T-helper 1 cell (primary cell): ENCODE results near the gene FAU.
"Not testable (repeated sequence)": the region's sequence is repeated elsewhere in the genome, so short reads cannot be mapped to it uniquely, and the experiment has no call there.

Experiments used
- DNase-seq, 5 donors: peaks; one replicate each; pipeline ENCODE4 v3.0.0-alpha.2; 2012 to 2020

The FAU gene

DNA sequence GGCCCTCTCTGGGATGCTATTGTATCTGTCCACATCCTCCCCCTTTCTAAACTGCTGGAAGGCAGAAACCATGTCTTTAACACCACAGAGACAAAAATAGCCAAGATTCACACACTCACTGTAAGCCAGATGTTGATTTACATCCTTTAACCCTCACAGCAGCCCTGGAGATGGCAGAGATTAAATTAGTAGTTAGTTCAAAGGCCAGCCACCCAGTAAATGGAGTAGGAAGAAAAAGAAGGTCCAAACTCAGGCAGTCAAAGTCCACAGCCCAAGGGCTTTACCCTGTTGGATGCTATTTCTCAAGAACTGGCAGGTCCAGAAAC is 2.3 kb downstream of the FAU start:
- no peak for DNase-seq

DNA sequence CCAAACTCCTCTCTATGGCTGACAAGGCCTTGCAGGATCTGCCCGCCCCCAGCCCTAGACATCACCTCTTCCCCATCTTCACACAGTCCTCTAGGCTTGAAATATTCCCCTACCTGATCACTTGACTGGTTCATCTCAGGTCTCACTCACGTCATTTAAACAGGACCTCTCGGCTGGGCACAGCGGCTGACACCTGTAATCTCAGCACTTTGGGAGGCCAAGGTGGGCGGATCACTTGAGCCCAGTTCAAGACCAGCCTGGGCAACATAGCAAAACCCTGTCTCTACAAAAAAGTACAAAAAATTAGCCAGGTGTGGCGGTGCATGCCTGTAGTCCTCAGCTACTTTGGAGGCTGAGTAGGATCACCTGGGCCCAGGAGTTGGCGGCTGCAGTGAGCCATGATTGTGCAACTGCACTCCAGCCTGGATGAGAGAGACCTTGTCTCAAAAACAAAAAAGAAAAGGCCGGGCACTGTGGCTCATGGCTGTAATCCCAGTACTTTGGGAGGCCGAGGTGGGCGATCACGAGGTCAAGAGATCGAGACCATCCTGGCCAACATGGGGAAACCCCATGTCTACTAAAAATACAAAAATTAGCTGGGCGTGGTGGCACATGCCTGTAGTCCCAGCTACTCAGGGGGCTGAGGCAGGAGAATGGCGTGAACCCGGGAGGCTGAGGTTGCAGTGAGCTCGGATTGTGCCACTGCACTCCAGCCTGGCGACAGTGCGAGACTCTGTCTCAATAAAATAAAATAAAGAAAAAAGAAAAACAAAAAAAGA is 2.9 kb downstream of the FAU start:
- not testable (repeated sequence) for DNase-seq

DNA sequence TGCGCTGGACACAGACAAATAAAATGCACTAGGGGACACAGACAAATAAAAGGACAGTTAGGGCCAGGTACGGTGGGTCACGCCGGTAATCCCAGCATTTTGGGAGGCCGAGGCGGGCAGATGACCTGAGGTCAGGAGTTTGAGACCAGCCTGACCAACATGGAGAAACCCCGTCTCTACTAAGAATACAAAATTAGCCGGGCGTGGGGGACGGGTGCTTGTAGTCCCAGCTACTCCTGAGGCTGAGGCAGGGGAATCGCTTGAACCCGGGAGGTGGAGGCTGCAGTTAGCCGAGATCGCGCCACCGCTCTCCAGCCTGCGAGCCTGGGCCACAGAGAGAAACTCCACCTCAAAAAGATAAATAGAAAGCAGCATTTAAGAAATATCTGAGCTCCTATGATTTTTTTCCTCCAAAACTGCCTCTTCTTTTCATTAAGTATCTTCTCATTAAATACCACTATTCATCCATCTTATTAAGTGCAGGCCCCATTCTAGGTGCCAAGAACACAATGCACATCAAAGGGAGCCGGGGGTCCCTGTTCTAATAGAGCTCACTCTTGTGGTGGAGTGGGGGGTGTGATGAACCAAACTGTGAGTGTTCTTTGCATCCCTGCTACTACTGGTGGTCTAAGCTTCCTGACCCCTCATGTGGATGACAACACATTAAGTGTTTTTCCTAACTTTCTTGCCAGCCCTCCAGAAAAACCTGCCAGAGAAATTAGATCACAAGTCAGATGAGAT is 3.7 kb downstream of the FAU start:
- DNase-seq: no peak

DNA sequence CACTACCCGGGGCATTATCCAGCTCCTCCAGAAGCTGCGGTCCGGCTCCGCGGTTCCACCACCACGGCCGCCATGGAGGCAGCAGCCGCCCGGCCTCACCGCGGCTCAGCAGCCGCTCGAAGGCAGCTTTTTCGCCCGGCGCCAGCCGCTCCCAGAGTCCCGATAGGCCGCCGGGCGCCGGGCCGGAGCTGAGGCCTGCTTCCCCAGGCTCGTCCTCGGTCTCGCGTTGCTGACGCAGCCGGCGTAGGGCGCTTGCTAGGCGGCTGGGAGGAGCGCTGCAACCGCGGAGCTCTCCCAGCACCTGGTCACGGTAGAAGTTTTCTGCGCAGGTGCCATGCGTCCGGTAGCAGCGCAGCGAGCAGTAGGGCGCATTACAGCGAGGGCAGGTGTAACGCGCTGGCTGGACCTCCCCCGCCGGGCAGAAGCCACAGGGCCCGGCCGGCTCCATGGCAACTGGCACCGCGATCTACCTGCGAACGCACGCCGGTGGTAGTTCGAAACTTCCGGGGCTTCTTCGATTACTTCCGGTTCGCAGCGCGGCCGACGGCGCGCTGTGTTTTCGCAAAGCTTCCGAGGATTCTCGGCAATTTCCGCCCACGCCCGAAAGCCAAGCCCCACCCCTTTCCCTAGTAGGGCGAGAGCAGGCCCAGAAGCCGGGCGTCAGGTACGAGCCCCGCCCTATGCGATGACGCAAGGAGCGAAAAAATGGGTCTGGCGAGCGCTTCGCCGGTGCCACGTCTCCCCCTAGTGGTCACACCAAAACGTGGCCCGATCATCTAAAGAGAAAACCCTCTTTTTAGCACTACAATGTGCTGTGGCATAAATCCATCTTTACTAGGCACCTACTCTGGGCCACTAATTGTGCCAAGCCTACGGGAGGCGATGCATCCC is 4.5 kb downstream of the FAU start, which contains the start of gene ZNHIT2:
ZNHIT2 (minus strand) TSS at position 496 of the 891 bp plus-strand sequence; CDS start at position 448, 48 bp downstream.
- DNase-seq: peak; percentile 99 to 100 (median 99)

DNA sequence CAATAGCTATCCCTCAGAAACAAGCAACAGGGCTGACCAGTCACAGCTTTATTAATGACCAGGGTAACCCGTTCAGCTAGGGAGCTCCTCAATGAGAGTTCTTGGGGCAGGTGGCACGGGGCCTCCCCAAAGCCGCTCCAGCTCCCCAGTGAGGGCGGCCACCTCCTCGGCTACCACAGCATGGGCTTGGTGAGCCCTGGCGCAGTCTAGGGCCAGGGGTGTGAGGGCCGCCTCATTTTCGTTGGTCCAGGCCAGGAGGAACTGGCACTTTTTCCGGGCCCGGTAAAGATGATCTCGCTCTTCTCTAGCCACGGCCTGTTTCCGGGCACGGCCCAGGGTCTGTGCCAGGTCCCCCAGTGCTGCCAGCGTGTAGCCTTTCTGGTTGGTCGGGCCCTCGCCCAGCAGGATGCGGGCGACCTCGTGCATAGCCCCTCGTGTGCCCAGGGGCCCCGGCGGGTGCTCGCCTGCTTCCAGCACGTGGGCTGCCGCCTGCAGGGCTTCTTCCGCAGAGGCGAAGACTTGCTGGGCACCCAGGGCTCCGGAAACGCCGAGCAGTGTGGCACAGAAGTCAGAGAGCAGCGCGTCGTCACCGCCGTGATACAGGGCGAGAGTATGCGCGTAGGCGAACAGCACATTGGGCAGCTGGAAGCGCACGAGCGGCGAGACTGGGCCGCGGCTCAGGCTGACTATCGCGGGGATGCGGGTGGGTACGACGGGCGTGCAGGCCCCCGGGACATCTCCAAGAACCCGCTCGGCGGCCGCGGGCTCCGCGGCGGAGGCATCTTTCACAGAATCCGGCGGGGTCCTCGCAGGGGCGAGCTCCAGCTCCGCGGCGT is 5.3 kb downstream of the FAU start:
- peak in 2 of 5 donors; percentile 55 to 76 for DNase-seq

DNA sequence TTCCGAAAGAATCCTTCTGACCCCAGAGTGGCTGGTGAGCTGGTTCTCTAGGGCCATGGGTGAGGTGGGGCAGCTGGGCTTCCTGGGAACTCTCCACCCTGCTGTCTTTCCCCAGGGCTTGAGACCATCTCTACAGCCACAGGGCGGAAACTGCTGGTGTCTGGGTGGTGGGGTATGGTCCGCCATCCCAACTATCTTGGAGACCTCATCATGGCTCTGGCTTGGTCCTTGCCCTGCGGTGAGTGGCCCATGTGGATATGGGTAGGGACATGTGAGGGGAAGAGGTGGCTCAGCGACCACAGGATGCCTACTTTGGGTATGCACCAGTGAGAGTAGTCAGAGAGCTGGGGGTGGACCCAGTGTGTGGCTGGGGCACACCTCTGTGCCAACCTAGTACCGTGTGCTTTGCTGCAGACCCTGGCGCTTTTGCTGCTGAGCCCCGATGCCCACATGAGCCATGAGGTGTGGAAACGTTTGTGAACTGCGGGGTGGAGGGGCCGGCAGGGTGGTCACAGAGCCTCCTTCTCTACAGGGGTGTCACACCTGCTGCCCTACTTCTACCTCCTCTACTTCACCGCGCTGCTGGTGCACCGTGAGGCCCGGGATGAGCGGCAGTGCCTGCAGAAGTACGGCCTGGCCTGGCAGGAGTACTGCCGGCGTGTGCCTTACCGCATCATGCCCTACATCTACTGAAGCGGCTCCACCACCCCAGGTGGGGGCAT is 6.4 kb downstream of the FAU start:
- no peak for DNase-seq

DNA sequence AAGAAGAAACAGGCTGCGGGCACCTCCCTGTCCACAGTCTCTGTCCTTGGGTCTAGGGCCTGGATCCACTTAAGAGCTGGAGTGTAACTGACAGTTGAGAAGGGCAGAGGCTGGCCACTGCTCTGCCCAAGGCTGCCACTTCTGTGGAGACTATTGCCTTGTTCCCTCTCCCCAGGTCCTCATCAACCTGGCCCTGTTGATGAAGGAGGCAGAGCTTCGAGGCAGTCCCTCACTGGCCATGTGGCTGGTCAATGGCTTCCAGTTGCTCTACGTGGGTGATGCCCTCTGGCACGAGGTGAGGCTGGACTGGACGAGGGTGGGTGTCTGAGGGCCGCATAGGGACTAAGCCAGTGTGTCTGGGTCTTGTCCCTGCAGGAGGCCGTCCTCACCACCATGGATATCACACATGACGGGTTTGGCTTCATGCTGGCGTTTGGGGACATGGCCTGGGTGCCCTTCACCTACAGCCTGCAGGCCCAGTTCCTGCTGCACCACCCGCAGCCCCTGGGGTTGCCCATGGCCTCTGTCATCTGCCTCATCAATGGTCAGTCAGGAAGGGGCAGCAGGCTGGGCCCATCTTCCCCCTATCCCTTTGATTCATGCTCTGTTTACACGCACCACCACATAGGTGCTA is 7.3 kb downstream of the FAU start:
- DNase-seq: no peak

DNA sequence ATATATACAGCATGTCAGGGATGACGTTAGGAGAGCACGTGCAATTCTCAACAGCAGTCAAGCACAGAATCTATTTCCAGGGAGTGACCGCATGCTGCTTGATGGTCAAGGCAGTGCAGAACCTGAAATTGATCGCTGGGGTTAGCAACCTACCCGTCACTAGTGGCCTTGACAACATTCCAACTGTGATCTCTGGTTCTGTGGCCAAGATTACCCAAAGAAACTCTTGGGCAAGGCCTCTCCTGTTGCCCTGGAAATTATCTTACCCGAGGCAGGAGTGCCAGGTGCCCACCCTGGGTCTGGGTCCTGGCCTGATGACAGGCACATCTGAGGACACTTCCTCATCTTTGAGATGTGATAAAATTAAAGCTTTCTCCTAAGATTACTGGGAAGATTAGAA is 8.1 kb downstream of the FAU start:
- DNase-seq: no peak

DNA sequence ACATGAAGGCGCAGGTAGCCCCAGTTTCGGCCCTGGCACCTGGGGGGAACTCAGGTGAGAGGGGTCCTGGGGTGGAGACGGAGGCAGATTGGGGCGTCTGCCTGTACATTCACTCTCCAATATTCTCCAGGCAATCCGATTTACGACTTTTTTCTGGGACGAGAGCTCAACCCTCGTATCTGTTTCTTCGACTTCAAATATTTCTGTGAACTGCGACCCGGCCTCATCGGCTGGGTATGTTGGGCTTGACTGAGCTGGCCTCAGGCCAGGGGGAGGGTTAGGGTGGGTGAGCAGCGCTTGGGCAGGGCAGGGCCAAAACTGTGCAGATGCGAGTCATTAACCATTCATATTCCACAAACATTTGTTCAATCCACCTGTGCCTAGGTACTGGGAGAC is 8.6 kb downstream of the FAU start:
- DNase-seq: no peak

DNA sequence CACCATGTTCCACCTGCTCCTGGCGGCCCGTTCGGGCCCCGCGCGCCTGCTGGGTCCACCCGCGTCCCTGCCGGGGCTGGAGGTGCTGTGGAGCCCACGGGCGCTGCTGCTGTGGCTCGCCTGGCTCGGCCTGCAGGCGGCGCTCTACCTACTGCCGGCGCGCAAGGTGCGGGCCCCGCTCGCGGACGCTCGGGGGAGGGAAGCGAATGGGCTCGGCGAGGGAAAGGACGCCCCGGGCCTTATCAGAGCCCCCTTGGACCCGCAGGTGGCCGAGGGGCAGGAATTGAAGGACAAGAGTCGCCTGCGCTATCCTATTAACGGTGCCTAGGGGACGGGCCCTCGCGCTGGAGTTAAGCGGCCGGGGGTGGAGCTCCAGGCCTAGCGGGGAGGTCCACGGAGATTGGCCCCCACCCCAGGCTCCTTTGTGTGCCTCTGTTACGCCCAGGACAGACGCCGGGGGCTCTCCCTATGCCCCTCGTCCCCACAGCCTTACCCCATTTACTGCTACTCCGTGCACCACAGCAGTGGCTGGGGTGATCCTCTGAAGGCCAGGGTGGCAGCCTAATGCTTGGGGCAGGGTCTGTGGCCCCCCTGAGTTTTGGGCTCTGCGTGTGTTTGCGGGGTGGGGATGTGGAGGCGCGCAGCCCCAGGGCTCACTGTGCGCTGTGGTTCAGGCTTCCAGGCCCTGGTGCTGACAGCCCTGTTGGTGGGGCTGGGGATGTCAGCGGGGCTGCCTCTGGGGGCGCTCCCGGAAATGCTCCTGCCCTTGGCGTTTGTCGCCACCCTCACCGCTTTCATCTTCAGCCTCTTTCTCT is 9.2 kb downstream of the FAU start:
- peak; percentile 53 to 78 (median 70) for DNase-seq

DNA sequence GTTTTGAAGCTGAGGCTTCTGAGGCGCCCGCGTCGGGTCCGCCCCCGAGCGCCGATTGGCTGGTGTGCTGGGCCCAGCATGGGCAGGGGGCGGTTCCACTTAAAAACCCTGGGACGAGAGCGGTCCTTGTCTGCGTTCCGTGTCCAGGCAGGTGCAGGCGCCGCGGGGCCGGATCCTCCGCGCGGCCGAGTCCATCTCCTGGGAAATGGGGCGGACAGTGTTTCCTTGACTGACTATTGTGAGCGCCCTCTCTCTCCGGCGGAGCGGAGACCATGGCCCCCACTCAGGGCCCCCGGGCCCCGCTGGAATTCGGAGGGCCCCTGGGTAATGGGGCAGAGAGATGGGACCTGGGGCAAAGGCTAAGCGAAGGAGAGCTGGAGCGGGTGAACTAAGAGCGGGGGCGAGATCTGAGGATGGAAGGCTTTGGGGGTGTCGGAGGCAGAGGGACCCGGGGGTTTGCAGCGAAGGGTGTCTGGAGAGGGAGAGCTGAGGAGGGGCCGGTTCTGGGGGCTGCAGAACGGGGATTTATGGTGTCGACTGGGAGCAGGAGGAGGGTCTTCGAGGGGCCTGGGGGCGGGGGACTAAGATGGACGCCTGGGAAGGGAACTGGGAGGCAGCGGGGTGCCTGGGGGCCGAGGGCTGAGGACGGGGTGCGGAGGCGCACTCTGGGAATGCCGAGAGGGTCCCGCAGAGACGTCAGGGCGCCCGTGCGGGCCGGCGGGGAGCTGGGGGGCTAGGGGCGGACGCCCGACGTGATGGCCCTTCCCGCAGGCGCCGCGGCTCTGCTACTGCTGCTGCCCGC is 10.0 kb downstream of the FAU start, which contains the start of gene TM7SF2:
TM7SF2 (plus strand) TSS at position 129 of the 802 bp plus-strand sequence; CDS start at position 273, 144 bp downstream.
- peak; percentile 92 to 95 (median 93) for DNase-seq

DNA sequence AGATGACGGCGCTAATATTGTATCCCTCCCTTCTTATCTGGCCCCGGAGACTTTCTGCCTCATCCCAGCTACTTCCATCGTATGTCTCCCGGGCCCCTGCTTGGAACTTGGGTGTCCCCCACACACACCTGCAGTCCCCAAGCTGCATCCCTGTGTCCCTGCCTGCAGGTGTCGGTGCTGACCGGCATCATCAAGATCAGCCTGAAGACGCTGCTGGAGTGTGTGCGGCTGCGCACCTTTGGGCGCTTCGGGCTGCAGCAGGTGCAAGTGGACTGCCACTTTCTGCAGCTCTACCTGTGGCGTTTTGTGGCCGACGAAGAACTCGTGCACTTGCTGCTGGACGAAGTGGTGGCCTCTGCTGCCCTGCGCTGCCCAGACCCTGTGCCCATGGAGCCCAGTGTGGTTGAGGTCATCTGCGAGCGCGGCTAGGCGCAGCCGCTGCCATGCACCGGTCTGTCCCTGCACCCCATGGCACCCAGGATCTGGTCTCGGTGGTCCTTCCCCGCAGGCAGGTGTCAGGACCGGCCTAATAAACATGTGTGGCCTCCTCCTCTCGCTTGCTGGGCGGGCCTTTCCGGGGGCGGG is 10.7 kb downstream of the FAU start:
- no peak for DNase-seq

DNA sequence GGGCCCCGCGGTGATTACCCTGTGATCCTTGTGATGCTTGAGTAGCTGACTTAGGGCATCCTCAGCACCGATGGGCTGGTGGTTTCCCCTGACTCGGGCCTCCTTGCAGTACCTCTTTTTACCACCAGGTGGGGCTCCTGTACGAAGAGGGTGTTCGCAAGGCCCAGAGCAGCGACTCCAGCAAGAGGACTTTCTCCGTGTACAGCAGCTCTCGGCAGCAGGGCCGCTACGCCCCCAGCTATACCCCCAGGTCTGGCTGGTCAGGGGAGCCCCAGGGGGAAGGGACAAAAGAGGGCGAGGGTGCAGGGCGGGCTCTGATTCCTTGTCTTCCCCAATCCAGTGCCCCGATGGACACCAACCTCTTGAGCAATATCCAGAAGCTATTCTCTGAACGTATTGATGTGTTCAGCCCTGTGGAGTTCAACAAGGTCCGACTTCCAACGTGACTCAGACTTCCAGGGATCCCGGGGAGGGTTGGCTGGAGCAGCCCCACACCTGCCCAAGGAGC is 11.5 kb downstream of the FAU start:
- peak; percentile 80 to 96 (median 85) for DNase-seq

DNA sequence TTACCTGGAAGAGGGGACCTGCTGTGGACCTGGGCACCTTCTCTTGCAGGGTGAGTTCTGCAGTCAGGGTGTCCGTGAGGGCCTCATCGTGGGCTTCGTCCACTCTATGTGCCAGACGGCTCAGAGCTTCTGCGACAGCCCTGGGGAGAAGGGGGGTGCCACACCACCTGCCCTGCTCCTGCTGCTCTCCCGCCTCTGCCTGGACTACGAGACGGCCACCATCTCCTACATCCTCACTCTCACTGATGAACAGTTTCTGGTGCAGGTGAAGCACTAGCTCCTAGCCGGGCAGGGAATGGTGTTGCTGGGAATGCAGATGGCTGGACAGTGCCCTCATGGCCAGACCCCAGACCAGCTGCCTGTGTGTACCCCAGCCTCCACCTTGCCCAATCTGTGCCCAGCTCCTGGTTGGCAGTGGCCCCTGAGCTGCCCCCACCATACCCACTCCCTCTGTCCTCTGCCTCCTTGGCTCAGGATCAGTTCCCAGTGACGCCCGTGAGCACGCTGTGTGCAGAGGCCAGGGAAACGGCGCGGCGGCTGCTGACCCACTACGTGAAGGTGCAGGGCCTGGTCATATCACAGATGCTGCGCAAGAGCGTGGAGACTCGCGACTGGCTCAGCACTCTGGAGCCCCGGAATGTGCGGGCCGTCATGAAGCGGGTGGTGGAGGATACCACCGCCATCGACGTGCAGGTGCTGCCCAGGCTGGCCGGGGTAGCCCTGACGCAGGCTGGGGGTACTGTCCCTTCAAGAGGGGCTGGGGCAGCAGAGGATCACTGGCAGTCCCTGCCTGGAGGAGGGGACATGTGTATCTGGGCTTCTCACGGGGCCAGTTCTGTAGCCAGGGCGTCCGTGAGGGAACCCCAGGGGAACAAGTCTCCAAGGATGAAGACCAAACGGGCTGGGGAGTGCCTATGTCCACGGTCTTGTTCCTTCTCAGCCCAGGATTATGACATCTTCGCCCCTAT is 12.4 kb downstream of the FAU start:
- DNase-seq: no peak

DNA sequence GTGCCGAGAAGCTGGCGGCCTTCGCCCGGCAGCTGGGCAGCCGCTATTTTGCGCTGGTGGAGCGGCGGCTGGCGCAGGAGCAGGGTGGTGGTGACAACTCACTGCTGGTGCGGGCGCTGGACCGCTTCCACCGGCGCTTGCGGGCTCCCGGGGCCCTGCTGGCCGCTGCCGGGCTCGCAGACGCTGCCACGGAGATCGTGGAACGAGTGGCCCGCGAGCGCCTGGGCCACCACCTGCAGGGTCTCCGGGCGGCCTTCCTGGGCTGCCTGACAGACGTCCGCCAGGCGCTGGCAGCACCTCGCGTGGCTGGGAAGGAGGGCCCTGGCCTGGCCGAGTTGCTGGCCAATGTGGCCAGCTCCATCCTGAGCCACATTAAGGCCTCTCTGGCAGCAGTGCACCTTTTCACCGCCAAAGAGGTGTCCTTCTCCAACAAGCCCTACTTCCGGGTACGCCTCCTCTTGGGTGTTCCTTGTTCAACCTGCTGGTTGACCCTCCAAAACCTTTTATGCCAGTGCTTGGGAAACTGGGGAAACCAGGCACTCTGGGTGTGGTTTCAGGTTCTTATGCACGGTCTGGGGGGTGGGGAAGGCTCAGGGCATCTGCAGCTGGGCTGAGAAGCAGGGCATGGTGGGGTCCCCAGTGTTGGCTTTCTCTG is 13.3 kb downstream of the FAU start:
- no peak for DNase-seq

DNA sequence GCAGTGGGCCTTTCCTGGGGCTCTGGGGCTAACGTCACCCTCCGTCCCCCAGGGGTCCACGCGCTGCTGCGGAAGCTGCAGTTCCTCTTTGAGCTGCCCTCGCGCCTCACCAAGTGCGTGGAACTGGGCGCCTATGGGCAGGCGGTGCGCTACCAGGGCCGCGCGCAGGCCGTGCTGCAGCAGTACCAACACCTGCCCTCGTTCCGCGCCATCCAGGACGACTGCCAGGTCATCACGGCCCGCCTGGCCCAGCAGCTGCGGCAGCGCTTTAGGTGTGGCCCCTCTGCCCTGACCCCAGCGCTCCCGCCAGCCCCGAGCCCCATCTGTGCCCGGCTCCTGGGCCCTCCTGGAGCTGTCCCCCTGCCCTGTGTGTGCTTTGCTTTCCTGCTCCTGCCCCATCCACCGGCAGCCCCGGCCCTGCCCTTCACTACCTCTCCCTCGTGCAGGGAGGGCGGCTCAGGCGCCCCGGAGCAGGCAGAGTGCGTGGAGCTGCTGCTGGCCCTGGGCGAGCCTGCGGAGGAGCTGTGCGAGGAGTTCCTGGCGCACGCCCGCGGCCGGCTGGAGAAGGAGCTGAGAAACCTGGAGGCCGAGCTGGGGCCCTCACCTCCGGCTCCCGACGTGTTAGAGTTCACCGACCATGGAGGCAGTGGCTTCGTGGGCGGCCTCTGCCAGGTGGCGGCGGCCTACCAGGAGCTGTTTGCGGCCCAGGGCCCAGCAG is 14.0 kb downstream of the FAU start:
- no peak for DNase-seq
